ENCODE data around the gene ACOX3.
"Not testable (repeated sequence)": the region's sequence is repeated elsewhere in the genome, so short reads cannot be mapped to it uniquely, and the experiment has no call there.

Gene ACOX3

GRCh38 chr4:8428288-8429097 is 12.0 kb downstream of the ACOX3 start:
- DNase-seq, result peak; percentile 86

GRCh38 chr4:8427761-8428287 is 12.7 kb downstream of the ACOX3 start:
- no peak for DNase-seq

- DNase-seq, result no peak
Measured at GRCh38 chr4:8427262-8427661, 13.3 kb downstream of the ACOX3 start.

- DNase-seq, result no peak
Measured at GRCh38 chr4:8422786-8423185, 17.7 kb downstream of the ACOX3 start.

GRCh38 chr4:8422327-8422726 is 18.2 kb downstream of the ACOX3 start:
- no peak for DNase-seq

- DNase-seq, result not testable (repeated sequence)
Measured at GRCh38 chr4:8420151-8420550, 20.4 kb downstream of the ACOX3 start.

- DNase-seq, result no peak
Measured at GRCh38 chr4:8419222-8420041, 21.1 kb downstream of the ACOX3 start.

- no peak for DNase-seq
Measured at GRCh38 chr4:8417071-8417614, 23.4 kb downstream of the ACOX3 start.

GRCh38 chr4:8414377-8414776 is 26.1 kb downstream of the ACOX3 start:
- DNase-seq, result no peak

- DNase-seq, result no peak
Measured at GRCh38 chr4:8412288-8412687, 28.2 kb downstream of the ACOX3 start.

- DNase-seq, result no peak
Measured at GRCh38 chr4:8411351-8412180, 29.0 kb downstream of the ACOX3 start.

- DNase-seq, result no peak
Measured at GRCh38 chr4:8410641-8411271, 29.8 kb downstream of the ACOX3 start.

- DNase-seq, result no peak
Measured at GRCh38 chr4:8410066-8410625, 30.4 kb downstream of the ACOX3 start.

- DNase-seq, result peak; percentile 88
Measured at GRCh38 chr4:8409264-8410065, 31.1 kb downstream of the ACOX3 start.

GRCh38 chr4:8407756-8408155 is 32.8 kb downstream of the ACOX3 start:
- DNase-seq, result no peak

- DNase-seq, result no peak
Measured at GRCh38 chr4:8407316-8407715, 33.2 kb downstream of the ACOX3 start.

- not testable (repeated sequence) for DNase-seq
Measured at GRCh38 chr4:8406887-8407286, 33.6 kb downstream of the ACOX3 start.

- DNase-seq, result no peak
Measured at GRCh38 chr4:8405516-8405875, 35.0 kb downstream of the ACOX3 start.

GRCh38 chr4:8404791-8405515 is 35.6 kb downstream of the ACOX3 start:
- DNase-seq, result no peak

GRCh38 chr4:8403976-8404375 is 36.5 kb downstream of the ACOX3 start:
- DNase-seq, result no peak

Data from CD4-positive, alpha-beta T cell treated with Interferon gamma for 1 hour (primary cell).